ENCODE results near the gene KHSRP. TPM values are rescaled to one million over a fixed set of nuclear protein-coding genes. Genes with fewer than 3 reads are reported as not detected.
A peak's percentile ranks its signal among the peaks of the same experiment; 100 is the strongest.

KHSRP gene
- total RNA-seq, 2 donors from 2014 or later, result 99.3 to 135 TPM

DNA sequence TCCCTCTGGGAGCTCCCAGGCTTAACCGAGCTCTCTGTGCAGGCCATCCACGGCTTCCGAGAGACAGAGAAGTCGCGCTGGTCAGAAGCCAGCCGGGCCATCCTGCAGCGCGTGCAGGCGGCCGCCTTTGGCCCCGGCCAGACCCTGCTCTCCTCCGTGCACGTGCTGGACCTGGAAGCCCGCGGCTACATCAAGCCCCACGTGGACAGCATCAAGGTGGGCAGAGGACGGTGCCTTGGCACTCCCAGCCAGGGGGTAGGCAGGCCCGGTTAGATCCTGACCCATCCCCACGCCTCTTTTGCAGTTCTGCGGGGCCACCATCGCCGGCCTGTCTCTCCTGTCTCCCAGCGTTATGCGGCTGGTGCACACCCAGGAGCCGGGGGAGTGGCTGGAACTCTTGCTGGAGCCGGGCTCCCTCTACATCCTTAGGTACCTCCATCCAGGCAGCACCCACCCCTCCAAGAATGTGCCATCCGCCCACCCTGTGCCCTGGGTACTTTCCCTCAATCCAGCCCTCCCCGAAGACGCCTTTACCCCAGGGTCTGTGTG is 50.4 kb downstream of the KHSRP start:
- no peak for DNase-seq
- intact Hi-C loops (cut with DNase I), result loop anchor here in 1 of 2 donors (5.0 kb wide), 1 partner anchor 363 kb away; the partner anchor contains the start of genes GPR108 and TRIP10
- no peak for ATAC-seq

DNA sequence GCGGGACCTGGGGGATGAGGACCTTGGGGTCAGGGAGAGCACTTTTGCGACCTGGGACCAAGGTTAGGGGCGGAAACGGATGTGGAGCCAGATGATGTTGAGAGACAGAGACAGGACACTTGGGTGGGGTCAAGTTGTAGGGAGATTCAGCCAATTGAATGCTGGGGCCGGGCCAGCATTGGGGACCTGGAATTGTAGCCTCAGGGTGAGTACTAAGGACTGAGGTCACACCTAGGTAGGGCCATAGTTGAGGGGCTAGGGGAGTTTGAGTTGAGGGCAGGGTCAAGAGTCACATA is 50.9 kb downstream of the KHSRP start:
- ATAC-seq (no peak), DNase-seq (no peak)
- intact Hi-C loops (cut with DNase I), result loop anchor here in 1 of 2 donors (5.0 kb wide), 1 partner anchor 364 kb away; the partner anchor contains the start of genes GPR108 and TRIP10

DNA sequence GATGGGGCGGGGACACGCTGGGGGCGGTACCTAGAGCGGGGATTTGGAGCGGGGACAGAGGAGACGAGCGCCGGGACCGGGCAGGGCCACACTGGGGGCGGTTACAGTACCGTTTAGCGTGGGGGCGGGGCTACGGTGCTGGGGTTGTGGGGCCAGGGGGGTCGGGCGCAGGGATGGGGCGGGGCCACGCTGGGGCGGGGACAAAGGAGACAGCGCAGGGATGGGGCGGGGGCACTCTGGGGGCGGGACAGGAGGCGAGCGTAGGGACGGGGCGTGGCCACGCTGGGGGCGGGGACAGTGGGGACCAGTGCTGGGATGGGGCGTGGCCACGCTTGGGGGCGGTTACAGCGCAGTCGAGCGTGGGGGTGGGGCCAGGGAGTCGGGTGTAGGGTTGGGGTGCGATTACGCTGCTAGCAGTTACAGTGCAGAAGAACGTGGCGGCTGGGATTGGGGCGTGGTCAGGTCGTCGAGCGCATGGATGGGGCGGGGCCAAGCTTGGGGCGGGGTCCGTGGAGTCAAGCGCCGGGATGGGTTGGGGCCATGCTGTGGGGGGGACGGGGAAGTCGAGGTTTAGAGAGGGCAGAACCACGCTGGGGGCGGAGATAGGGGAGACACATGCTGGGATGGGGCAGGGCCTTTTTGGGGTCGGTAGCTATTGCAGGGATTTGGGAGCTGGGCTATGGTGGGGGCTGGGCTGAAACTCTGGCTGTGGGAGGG is 51.4 kb downstream of the KHSRP start:
- ATAC-seq, result peak; percentile 86 to 90
- peak; percentile 99 for DNase-seq
- intact Hi-C loops (cut with DNase I), result loop anchor here in 1 of 2 donors (5.0 kb wide), 1 partner anchor 364 kb away; the partner anchor contains the start of genes GPR108 and TRIP10

DNA sequence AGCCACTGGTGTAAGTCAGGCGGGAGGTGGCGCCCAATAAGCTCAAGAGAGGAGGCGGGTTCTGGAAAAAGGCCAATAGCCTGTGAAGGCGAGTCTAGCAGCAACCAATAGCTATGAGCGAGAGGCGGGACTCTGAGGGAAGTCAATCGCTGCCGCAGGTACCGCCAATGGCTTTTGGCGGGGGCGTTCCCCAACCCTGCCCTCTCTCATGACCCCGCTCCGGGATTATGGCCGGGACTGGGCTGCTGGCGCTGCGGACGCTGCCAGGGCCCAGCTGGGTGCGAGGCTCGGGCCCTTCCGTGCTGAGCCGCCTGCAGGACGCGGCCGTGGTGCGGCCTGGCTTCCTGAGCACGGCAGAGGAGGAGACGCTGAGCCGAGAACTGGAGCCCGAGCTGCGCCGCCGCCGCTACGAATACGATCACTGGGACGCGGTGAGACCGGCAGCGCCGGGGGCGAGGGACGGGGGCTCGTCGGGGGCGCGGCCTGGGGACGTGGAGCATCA is 52.0 kb downstream of the KHSRP start, which contains the start of gene ALKBH7:
Gene ALKBH7, plus strand, starts transcription at position 201 of the 502 bp plus-strand sequence. Its CDS starts 27 bp downstream, at position 228.
- DNase-seq (peak; percentile 99), ATAC-seq (peak; percentile 91 to 93)
- intact Hi-C loops (cut with DNase I), result loop anchor here in 1 of 2 donors (5.0 kb wide), 1 partner anchor 365 kb away; the partner anchor contains the start of genes GPR108 and TRIP10

DNA sequence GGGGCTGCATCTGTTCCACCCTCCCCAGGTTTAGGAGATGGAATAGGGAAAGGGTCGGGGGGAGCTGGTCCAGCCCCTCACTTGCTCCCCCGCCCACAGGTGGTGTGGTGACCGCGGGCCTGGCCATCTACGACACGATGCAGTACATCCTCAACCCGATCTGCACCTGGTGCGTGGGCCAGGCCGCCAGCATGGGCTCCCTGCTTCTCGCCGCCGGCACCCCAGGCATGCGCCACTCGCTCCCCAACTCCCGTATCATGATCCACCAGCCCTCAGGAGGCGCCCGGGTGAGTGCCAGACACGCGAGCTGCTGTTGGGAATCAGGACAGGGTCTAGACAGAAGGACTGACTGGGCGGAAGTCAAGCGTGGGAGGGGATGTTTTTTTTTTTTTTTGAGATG is 60.3 kb downstream of the KHSRP start:
- ATAC-seq (no peak), DNase-seq (no peak)
- intact Hi-C loops (cut with DNase I), result no loop called here

Small RNA genes lying within 50 kb of the gene (microRNA-seq; reads per million reads assigned to microRNA genes)
- 1.2 to 4.6 reads per million in 2 donors for gene MIR3940
- gene MIR6790, result 0 reads per million in 2 donors
- 0 to 0.60 reads per million in 2 donors for gene MIR6885

Other genes with a start within 250 kb of the KHSRP start
- 10 to 100 TPM; 40.1 to 51.4 TPM for gene MLLT1, start 144.8 kb downstream of the KHSRP start, total RNA-seq
- gene ACER1, start 91.2 kb downstream of the KHSRP start, total RNA-seq, result not detected
- 10 to 100 TPM; 65.7 to 71.7 TPM for gene CLPP, start 63.3 kb downstream of the KHSRP start, total RNA-seq
- gene ALKBH7, start 52.0 kb downstream of the KHSRP start, total RNA-seq, result 100 to 1,000 TPM in 1 of 2 donors, 10 to 100 TPM in 1; 93.7 to 107 TPM
- gene PSPN, start 48.9 kb downstream of the KHSRP start, total RNA-seq, result 1 to 10 TPM in 1 of 2 donors, under 1 TPM in 1; 0.92 to 1.1 TPM
- 10 to 100 TPM; 29.6 to 33.0 TPM for gene GTF2F1, start 31.6 kb downstream of the KHSRP start, total RNA-seq
- under 1 TPM; 0.18 TPM for gene SLC25A41, start 9.0 kb upstream of the KHSRP start, total RNA-seq
- 10 to 100 TPM; 58.8 to 69.2 TPM for gene SLC25A23, start 35.0 kb upstream of the KHSRP start, total RNA-seq
- not detected for gene CRB3, start 39.5 kb upstream of the KHSRP start, total RNA-seq
- 1 to 10 TPM; 1.1 to 1.9 TPM for gene DENND1C, start 57.0 kb upstream of the KHSRP start, total RNA-seq
- gene TUBB4A, start 77.5 kb upstream of the KHSRP start, total RNA-seq, result 1 to 10 TPM in 1 of 2 donors, under 1 TPM in 1; 0.94 to 4.2 TPM
- gene TNFSF9, start 106.2 kb upstream of the KHSRP start, total RNA-seq, result under 1 TPM; 0.29 to 0.71 TPM
- not detected for gene CD70, start 166.3 kb upstream of the KHSRP start, total RNA-seq
- gene TNFSF14, start 245.3 kb upstream of the KHSRP start, total RNA-seq, result 1 to 10 TPM; 2.1 to 3.2 TPM

Data from left cardiac atrium (tissue), 4 donors.